Measurements from ENCODE around the gene LRP1B.
"Not testable (repeated sequence)": the region's sequence is repeated elsewhere in the genome, so short reads cannot be mapped to it uniquely, and the experiment has no call there.

LRP1B gene

GRCh38 chr2:141828761-141829160 lies 302.1 kb downstream of the LRP1B start:
- DNase-seq (ENCODE audit: low spot score) = no peak
- no peak for TF ChIP-seq CTCF (IDR thresholded peaks at IDR 0.05; ENCODE audit: extremely low read depth, missing control alignments)

- TF ChIP-seq CTCF (IDR thresholded peaks at IDR 0.05; ENCODE audit: extremely low read depth, missing control alignments) = no peak
- no peak for DNase-seq (ENCODE audit: low spot score)
Measured at GRCh38 chr2:141824790-141825189, 306.0 kb downstream of the LRP1B start.

GRCh38 chr2:141820893-141821292 lies 309.9 kb downstream of the LRP1B start:
- no peak for TF ChIP-seq CTCF (IDR thresholded peaks at IDR 0.05; ENCODE audit: extremely low read depth, missing control alignments)
- no peak for DNase-seq (ENCODE audit: low spot score)

- DNase-seq (ENCODE audit: low spot score) = not testable (repeated sequence)
Measured at GRCh38 chr2:141815320-141815719, 315.5 kb downstream of the LRP1B start.

- TF ChIP-seq CTCF (IDR thresholded peaks at IDR 0.05; ENCODE audit: extremely low read depth, missing control alignments) = no peak
- no peak for DNase-seq (ENCODE audit: low spot score)
Measured at GRCh38 chr2:141814150-141814549, 316.7 kb downstream of the LRP1B start.

GRCh38 chr2:141810148-141810547 lies 320.7 kb downstream of the LRP1B start:
- no peak for TF ChIP-seq CTCF (IDR thresholded peaks at IDR 0.05; ENCODE audit: extremely low read depth, missing control alignments)

GRCh38 chr2:141806090-141806489 lies 324.7 kb downstream of the LRP1B start:
- TF ChIP-seq CTCF (IDR thresholded peaks at IDR 0.05; ENCODE audit: extremely low read depth, missing control alignments) = no peak
- DNase-seq (ENCODE audit: low spot score) = no peak

More at GRCh38 chr2:141810148-141810547, 320.7 kb downstream of the LRP1B start:
- DNase-seq (ENCODE audit: low spot score) = no peak

GRCh38 chr2:141805302-141805701 lies 325.5 kb downstream of the LRP1B start:
- no peak for DNase-seq (ENCODE audit: low spot score)
- TF ChIP-seq CTCF (IDR thresholded peaks at IDR 0.05; ENCODE audit: extremely low read depth, missing control alignments) = no peak

All from GM20000 (cell line).